CD4-positive, alpha-beta T cell treated with Interleukin-6 for 4 hours (primary cell): ENCODE measurements around the gene NOTCH3.

Source experiments
- DNase-seq: peaks from one replicate; pipeline ENCODE4 v3.0.0-alpha.2; 2020; ENCODE audit warnings: mixed read lengths

The NOTCH3 gene

DNA sequence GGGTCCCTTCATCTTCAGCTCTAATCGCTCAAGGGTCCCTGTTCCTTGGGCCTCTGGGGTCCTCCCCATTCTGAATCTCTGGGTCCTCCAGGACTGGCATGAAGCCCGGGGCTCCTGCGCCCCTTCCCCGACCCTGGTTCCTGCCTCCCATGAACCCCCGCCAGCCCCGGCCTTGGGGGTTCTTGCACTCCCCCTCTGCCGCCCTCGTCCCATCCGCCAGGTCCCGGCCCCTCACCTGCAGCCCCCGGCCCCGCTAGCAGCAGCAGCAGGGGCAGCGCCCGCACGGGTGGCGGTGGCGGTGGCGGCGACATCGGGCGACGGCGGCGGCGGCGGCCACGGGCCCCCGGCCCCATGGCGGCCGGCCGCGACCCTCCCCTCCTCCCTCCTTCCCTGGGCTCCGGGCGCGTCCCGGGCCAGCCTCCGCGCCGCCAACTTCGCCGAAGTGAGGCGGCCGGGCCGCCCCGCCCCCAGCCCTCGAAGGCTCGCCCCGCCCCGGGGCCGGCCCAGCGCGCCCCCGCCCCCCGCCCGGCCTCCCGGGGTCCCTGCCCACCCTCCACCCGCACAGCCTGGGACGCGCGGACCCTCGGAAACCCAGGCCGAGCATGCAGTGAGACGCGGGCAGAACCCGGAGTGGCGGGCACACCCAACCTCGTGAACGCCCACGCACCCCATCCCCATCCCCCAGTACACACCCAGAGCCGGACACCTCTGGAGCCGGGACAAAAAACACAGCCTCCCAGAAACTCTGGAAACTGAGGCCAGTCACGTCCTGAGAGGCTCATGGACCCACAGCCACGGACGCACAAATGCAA, at the start of gene NOTCH3:
Gene NOTCH3, minus strand, starts transcription at position 443 of the 812 bp plus-strand sequence. Its CDS starts 90 bp downstream, at position 353.
- no peak for DNase-seq

DNA sequence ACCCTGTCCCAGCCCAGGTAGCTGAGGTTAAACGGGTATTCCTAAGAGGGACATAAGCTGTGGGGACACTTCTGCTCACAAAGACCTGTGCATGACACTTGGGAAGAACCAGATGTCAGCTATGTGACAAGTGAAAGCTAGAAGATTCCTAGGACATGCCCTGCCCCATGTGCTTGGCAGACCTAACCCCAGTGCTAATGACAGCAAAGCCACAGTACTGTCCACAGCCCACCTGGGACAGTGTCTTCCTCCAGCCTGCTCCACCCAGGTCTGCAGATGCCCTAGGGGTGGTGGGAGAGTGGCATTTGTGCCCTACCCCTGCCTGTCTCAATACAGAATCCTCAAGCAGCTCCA, 49.8 kb upstream of the NOTCH3 start:
- DNase-seq: no peak

DNA sequence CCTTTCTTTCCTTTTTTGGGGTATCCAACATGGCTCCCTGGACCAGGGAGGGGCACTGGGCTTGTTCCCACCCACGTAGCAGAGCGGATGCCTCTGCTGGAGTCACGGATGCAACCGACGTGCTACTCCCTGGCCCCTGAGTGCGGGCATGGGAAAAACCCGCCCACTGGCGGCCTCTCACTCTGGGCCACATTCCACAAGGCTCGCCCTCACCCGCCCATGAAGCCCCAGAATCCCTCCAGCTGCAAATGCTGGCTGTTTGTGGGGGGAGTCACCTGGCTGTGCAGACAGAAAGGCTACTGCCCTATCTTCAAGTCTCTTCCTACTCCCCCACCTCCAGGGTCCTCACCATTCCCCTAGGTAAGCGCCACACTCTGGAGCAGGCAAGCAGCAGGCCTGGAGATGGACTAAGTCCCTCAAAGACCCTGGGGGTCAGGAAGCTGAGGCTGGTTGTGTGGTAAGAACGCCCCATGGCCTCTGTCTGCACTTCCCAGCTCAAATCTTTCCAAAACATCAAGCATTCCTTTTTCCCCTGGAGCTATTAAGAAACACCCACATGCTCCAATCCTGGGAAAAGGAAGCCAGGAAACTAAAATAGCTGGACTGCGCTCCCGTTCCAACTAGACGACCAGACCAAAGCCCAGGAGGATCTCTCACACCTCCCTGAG, 49.3 kb upstream of the NOTCH3 start:
- DNase-seq: no peak

DNA sequence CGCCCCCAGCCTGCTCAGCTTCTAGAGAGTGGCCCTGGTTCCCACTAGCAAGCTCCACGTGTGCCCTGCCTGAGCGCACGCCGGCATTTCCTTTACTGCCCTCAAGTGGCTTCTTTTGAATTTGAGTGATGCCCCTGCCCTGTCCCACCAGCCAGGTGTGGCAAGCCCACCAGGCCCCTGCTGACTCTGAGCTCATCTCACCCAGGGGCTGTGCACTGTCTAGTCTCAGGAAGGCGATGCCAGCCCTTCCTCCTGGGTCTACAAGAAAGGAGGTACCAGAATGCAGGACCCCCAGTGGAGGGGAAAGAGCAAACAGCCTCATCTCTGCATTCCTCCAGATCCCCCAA, 48.7 kb upstream of the NOTCH3 start:
- DNase-seq: no peak

DNA sequence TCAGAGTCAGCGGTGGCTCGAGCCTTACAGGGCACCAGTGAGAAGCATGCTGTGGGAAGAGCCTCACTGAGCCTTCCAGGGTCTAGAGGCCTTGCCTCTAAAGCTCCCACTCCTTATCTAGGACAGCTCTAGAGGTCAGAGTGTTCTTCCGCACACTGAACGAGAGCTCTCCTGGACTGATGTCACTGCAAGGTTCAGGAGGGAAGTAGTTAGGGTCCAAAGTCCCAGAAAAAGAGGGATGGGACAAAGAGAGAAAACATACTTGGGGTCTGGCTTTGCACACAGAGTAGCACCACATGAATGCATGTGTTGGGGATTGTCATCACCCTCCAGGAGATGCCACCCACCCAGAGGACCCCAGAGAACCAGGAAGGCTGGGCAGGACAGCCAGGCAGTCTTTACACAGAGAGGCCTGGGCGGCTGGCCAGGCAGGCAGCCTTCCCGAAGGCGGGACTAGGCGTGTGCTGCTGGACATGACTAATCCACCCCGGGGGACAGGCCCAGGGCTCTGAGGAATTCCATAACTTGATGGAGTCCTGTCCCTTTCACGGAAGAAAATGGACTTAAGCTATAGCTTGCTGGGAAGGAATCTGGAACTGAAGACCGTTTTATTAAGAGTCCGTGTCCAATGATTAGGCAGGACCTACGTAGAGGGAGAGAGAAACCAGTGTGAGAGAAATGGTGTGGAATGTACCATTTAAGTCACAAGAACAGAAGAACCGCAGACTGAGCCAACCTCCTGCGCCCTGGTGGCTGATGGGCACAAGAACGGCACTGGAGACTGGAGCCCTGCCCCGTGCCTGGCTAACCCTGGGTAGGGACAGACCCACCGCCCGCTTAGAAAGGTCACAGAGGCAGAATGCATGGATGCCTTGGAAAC, 48.1 kb upstream of the NOTCH3 start:
- no peak for DNase-seq

DNA sequence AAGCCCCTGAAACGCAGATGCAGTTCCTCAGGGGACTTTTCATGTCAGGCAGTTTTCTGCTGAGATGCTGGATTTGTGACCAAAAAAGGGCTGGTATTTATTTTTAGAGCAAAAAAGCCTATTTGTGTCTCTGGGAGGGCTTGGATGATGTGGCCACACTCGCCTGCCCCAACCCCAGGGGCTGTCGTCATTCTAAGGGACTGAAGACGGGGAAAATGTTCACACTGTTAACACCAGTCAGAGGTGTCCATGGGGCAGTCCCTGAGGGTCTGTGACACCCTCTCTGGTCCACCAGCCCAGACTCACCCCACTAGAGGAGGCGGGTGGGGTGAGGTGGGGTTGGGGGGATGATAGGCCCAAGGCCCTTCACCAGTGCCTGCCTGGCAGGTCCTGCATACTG, 47.3 kb upstream of the NOTCH3 start:
- DNase-seq: no peak

DNA sequence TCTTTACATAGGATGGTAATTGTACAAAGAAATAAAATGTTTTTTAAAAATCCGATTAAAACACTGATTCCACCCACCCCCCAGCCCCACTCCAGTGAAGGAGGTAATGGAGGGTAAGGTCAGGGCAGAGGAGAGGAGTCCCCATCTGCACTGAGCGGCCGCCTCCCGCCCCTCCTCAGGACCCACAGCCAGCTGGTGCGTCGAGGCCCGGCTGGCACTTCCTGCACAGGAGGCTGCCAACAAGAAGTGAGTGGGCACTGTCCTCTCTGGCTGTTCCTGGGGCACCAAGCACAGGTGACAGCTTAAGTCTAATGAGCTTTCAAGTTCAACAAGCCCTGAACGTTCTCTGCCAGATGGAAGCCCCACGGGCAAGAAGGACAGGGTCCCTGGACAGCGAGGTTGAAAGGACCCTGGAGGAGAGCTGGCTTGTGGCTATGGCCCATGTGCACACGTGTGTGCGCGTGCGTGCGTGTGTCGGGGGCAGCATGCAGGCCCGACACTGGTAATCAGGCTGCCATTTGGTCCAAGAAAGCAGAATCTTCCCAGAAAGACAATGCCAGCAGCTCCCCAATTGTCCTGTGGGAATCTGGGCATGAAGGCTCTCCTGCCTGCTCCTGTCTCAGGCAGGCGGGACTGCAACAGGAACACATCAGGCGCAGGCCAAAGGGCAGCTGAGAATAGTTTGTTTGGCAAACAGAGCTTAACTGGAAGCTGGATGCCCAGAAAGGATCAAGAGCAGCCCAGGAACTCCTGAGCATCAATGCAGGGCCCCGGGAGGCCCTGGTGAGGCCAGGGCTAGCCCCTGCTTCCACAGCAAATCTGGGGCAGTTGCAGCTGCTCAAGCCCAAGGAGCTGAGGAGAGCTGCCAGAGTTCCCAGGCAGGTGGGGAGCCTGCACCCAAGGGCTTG, 46.6 kb upstream of the NOTCH3 start:
- DNase-seq: no peak

DNA sequence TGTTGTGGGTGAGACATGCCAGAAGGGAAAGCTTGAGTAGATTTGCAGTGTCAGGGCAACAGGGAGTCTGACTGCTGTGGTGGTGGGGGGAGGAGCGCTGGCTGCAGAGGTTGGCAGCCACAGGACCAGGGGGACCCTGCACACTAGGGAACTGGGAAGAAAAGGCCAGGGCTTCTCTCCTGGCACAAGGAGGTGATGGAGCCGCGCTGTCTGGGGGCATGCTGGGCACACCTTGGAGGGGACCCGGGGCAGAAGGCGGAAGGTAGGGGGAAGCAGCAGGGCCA, 45.3 kb upstream of the NOTCH3 start:
- DNase-seq: no peak

DNA sequence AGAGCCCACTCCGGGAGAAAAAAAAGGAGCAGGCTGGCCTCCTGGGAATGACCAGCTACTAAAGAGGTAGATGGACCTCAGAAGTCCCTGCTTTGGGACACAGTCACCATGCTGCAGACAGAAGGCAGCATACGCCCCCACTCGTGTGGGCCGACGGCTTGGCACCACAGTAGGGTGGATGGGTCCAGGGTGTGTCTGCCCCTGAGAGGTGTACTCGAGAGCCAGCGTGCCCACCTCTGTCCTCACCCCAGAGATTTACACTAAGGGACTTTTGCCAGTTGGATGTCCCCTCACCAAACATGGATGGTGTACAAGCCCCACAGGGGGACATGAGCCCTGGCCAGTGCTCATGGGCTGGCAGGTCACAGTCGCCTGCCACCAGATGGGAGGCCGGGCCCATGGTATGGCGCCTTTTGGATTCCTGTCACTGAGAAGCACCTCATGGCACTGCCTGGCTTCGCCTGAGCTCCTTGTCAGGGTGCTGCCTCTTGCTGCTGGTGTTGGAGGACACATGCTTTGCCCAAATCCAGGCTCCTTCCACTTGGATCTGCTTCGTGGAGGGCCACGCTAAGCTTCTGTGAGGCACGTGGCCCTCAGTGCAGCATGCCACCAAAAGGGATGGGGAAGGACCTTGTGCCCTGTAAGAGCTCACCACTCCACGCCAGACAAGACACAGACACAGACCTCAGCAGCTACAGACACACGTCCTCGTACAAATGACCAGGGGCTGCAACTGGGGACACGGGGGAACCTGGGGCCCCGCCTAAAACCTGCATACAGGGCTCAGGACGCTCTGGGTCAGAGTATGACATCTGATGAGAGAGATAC, 44.8 kb upstream of the NOTCH3 start:
- no peak for DNase-seq

DNA sequence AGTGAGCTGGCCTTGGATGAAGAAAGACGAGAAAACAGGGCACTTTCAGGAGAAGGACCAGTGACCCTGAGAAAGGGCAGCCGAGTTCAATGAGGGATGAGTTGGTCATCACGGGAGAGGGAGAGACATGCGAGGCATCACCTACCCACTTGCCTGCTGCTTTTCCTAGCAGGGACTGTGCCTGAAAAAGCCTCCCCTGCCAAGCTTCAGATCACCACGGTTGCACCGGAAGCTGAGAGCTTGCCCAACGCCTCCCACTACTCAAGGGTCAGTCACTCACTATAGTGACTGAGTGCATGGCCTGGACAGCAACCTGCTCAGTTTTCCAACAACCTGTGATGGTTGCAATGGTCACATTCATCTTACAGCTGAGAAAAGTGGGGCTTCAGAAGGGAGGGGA, 44.0 kb upstream of the NOTCH3 start:
- DNase-seq: no peak

DNA sequence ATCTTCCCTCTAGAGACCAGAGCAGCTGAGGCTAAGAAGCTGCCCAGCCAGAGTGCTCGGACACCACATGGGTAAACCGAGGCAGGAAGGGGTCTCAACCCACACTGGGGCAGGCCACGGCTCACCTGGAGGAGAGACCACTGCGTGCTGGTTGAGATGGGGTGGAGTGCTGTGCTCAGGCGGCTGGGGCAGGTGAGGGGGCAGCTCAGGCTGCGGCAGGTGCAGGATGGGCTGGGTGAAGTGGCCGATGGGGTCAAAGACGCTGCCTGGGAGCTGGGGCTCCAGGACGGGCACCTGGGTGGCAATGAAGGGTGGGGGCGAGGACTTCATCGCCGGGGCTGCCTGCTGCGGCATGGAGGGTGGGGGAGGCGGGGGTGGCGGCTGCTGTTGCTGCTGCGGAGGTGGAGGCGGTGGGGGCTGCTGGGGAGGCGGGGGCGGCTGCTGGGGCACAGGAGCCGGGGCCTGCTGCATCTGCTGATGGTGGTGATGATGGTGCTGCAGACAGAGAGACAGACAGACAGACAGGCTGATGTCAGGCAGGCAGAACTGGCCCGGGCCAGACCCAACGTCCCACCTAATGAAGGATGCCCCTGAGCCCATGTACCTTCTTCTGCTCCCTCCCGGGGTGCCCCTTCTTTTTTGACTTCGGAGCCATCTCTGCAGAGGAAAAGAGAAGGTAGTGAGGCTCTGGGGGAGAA, 43.5 kb upstream of the NOTCH3 start:
- no peak for DNase-seq

DNA sequence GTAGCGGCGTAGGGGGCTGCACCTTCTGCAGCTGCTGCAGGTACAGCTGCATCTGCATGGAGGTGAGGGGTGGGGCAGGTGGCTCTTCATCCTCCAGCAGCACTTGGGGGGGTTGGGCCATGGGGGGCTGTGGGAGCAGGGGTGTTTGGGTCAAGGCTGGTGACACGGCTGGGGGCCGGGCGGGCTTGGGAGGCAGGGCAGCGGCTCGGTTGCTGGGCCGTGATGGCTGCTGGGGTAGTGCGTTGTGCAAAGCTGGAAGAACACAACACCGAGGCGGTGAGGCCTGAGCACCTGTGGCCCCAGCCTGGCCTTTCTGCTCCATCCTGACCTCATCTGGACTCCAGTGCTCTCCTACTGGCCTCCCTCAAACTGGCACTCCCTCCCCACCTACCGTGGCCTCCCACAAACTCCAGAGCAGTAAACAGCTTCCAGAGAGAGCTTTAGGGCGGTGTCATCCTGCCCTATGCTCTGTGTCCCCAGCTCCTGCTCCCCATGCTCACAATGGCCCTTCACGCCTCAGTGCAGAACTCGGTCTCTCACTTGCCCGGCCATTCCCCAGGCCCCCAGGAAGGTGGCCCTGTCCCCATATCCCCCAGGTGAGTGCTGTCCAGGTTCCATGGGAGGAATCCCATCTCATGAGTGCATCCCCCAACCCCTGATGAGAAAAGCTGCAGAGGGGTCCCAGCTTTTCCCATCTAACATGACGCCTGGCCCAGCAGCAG, 42.6 kb upstream of the NOTCH3 start:
- no peak for DNase-seq

DNA sequence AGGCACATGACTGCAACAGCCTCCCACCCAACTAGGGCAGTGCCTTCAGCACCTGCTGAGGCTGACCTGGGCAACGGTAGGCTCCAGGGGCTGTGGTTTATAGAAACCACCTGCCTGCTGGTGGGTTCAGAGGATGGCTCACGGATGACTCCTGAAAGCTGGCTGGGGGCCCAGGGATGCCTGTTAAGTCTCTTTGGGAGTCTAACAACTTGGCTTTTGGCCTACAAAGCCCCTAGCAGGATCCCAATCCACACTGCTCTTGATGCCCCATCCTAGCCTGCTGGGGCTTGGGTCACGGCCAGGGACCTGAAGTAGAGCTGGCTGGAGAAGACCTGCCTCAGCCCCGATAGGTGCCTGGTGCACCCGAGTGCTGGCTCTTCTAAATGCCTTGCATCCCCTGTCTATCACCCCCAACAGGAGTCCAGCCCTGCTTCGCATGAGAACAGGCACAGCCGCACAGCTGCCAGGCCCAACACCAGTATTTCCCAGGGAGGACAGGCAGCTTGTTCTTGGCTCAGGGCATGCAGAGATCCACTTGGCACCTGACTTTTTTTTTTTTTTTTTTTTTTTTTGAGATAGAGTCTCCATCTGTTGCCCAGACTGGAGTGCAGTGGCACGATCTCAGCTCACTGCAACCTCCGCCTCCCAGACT, 40.6 kb upstream of the NOTCH3 start:
- DNase-seq: no peak

DNA sequence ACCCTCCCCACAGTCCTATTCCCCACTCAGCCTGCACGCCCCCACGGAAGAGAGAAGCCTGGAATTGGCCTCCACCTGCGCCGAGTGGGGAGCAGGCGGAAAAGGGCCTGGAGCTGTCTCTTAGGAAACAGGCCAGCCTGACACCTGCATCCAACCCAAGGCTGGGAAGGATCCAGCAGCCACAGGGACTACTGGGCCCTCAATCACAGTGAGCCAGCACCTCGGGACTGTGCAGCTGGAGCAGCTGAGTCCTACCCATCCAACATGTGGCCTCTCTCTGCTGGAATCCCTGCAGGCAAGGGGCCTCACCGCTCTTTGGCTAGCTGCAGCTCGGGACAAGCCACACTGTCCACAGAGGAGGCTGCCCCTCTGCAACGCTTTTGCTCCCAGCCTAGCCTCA, 39.7 kb upstream of the NOTCH3 start:
- no peak for DNase-seq

DNA sequence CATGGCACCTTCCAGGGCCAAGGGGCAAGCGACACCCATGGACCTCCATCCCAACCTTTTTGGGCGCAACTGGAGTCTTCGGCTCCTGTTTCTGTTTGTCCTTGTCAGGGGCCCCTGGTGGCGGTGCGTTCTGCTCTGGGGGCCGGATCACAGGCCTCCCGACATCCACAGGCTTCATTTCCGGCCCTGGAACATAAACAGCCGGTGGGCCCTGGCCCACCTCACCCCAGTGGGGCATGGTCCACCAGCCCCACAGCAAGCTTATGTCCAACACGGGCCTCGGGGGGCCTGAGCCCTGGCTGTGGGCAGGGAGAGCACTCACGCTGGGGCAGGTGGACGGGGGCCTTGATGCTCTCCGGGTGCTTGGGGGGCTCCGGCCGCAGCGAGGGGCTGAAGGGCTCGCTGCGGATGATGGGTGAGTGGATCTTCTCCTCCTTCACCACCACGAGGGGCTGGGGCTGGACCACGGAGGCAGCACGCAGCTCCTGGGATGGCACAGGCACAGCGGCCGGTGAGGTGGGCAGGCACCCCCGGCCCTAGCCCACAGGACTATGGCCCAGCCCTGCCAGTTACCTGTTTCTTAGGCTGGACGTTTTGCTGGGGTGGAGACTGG, 38.6 kb upstream of the NOTCH3 start:
- DNase-seq: no peak

DNA sequence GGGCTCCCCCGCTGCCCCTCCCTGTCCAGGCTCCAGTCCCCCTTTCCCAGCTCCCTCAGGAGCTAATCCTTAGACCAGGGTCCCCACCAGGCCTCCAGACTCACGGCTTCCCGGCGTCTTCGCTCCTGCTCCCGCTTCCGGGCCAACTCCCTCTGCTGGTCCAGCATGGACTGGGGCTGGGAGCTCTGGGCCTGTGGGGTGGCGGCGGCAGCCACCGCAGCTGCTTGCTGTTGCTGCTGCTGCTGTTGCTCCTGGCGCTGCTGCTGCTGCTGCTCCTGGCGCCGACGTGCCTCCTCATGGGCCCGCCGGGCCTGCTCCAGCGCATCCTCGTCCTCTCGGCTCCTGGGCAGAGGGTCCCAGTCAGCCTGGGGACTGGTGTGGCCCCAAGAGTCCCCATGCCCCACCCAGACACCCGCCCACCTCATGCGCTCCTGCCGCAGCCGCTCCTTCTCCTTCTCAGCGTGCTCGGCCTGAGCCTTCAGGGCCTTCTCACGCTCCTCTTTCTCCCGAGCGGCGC, 37.9 kb upstream of the NOTCH3 start:
- DNase-seq: no peak

DNA sequence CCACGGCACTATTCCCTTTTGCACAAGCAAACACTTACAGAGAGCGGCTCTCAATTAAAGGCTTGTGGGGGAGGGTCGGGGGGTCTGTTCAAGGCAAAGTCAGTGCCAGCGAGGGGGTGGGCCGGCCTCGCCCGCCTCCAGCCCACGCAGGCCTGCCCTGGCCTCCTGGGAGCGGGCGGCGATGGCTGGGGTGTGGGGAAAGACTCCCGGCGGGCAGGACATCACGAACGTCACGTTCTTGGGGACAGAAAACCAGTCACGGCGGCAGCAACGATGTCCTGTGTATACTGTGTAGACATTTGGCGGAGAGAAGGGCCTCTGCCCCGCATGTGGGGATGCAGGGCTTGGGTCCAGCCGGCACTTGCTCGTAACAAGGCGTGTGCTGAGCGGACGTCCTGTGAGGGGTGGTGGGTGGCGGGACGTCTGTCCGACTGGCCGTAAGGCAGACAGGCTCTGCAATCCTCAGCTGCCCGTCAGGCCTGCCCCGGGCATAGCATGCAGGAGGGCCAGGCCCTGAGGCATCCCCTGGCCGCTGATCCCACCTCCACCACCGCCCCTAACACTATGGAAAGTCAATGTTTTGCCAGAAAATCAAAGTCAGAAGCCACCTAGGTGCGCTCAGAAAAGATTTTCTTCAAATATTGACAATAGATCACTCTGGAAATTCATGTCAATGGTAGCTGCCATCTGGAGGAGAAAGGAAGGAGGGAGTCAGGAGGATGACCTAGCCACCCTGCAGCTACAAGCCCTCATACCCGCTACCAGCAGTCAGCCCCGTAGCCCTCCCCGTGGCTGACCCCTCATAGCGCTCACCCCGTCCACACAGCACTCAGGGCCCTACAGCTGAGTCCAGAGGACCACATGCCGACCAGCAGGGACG, 37.2 kb upstream of the NOTCH3 start:
- no peak for DNase-seq

DNA sequence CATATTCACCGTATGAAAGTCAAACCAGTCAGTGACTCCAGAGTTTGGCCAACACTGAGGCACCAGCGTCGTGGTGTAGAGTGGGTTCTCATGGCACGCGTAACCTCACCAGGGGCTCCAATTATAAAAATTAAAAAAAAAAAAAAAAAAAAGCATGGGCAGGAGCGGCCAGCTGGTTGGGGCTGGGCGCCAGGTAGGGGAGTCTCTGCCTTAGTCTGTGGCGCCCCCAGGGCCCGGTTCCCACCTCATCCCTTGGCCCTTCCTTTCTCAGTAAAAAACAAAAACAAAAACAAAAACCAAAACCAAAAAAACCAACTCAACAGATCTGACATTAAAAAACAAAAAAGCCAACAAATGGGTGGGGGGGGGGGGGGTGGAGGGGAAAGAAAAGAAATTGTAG, 36.1 kb upstream of the NOTCH3 start:
- DNase-seq: no peak
